HepG2 (cell line): ENCODE results near the gene DLL4. TPM values are rescaled to one million over a fixed set of nuclear protein-coding genes. Genes with fewer than 3 reads are reported as not detected.

ENCODE experiments used
- CHCHD3 ChIP-seq: sonication (generic); formaldehyde crosslinking; IDR thresholded peaks from 2 replicates; pipeline ENCODE4 v1.8.0; 2022; ENCODE audit warnings: mild to moderate bottlenecking, missing genetic modification reagents, moderate library complexity
- DMAP1 ChIP-seq: IDR thresholded peaks from 2 replicates; pipeline ENCODE4 v1.6.1; 2016
- GATAD2A ChIP-seq: IDR thresholded peaks from 2 replicates; pipeline ENCODE4 v1.6.1; 2016
- KLF16 ChIP-seq, 2 experiments: sonication (generic) in 1 of 2; formaldehyde crosslinking in 1 of 2; IDR thresholded peaks; 2 replicates each; pipeline versions ENCODE4 v1.6.1 to v1.8.0; 2016 to 2023; ENCODE audit warnings: missing genetic modification reagents in 2 of 2, missing compliant biosample characterization in 1 of 2
- MBD4 ChIP-seq: IDR thresholded peaks from 2 replicates; pipeline ENCODE4 v1.6.1; 2012; ENCODE audit warnings: low read length, inconsistent platforms, borderline replicate concordance
- NCOR1 ChIP-seq: fragments of 200-600 bp; sonication (generic); IDR thresholded peaks from 2 replicates; pipeline ENCODE4 v1.7.0; 2017; ENCODE audit warnings: antibody characterized with exemption, low read length, borderline replicate concordance
- NONO ChIP-seq, 2 experiments: fragments of 450-650 bp in 1 of 2; sonication (generic) in 1 of 2; formaldehyde crosslinking in 1 of 2; IDR thresholded peaks in 1 of 2; conservative IDR thresholded peaks in 1 of 2; 2 replicates each; pipeline versions ENCODE4 v1.6.1 to v1.8.0; 2017 to 2022; ENCODE audit warnings: mild to moderate bottlenecking in 1 of 2, missing genetic modification reagents in 1 of 2, moderate library complexity in 1 of 2
- PAX8 ChIP-seq: sonication (generic); formaldehyde crosslinking; IDR thresholded peaks from 2 replicates; pipeline ENCODE4 v1.8.0; 2022; ENCODE audit warnings: mild to moderate bottlenecking, missing genetic modification reagents, borderline replicate concordance
- SSRP1 ChIP-seq: IDR thresholded peaks from 2 replicates; pipeline ENCODE4 v1.6.1; 2016; ENCODE audit warnings: control low read depth
- ZNF101 ChIP-seq: sonication (generic); formaldehyde crosslinking; IDR thresholded peaks from 2 replicates; pipeline ENCODE4 v1.4.0; 2020; ENCODE audit warnings: mild to moderate bottlenecking, low read depth, missing genetic modification reagents, borderline replicate concordance
- ZNF605 ChIP-seq: sonication (generic); formaldehyde crosslinking; IDR thresholded peaks from 2 replicates; pipeline ENCODE4 v1.8.0; 2022; ENCODE audit warnings: mild to moderate bottlenecking, missing genetic modification reagents
- polyA plus RNA-seq, 8 experiments: library from polyadenylated mRNA; depleted of rRNA in 3 of 8; stranded (reverse) in 7 of 8; unstranded in 1 of 8; fragments of >200 nt; fragmentation: Illumina TruSeq in 4 of 8; extraction: Trizol in 4 of 8; gene quantifications; 2 replicates each; pipeline versions ENCODE4 v1.2.1 to v1.2.3, GENCODE V29; 2011 to 2016; ENCODE audit warnings: low read depth in 4 of 8, missing spikeins in 1 of 8, mixed read lengths in 1 of 8; ENCODE audit not compliant: insufficient read depth in 1 of 8
- total RNA-seq, 5 experiments: library from RNA; depleted of rRNA; stranded (reverse); fragments of >200 nt; fragmentation: Illumina TruSeq; extraction: Trizol; gene quantifications; 2 replicates each; pipeline ENCODE4 v1.2.3, GENCODE V29; 2016; ENCODE audit warnings: low read depth in 1 of 5
- TF ChIP-seq, protein P1 (sequence below): sonication (generic); formaldehyde crosslinking; IDR thresholded peaks from 2 replicates; pipeline ENCODE4 v1.4.0; 2020; ENCODE audit warnings: missing genetic modification reagents
- TF ChIP-seq, protein P2 (sequence below): sonication (generic); formaldehyde crosslinking; conservative IDR thresholded peaks from 2 replicates; pipeline ENCODE4 v1.8.1; 2023; ENCODE audit warnings: missing genetic modification reagents
- TF ChIP-seq, protein P3 (sequence below): IDR thresholded peaks from 2 replicates; pipeline ENCODE4 v1.6.1; 2016; ENCODE audit warnings: control low read depth
- TF ChIP-seq, protein P4 (sequence below): sonication (generic); formaldehyde crosslinking; IDR thresholded peaks from 2 replicates; pipeline ENCODE4 v1.4.0; 2020; ENCODE audit warnings: missing genetic modification reagents, borderline replicate concordance
- TF ChIP-seq, protein P5 (sequence below), 2 experiments: sonication (generic) in 1 of 2; formaldehyde crosslinking in 1 of 2; IDR thresholded peaks; 2 replicates each; pipeline versions ENCODE4 v1.4.0 to v1.6.1; 2018 to 2020; ENCODE audit warnings: missing genetic modification reagents in 2 of 2, borderline replicate concordance in 1 of 2, low read depth in 1 of 2, mild to moderate bottlenecking in 1 of 2, missing biosample characterization in 1 of 2

The DLL4 gene
- total and polyA plus RNA-seq, 2 of the 13 experiments (the other 11 are each of a cell fraction or from before 2014, with no cell fraction given), result 0.20 to 0.25 TPM

DNA sequence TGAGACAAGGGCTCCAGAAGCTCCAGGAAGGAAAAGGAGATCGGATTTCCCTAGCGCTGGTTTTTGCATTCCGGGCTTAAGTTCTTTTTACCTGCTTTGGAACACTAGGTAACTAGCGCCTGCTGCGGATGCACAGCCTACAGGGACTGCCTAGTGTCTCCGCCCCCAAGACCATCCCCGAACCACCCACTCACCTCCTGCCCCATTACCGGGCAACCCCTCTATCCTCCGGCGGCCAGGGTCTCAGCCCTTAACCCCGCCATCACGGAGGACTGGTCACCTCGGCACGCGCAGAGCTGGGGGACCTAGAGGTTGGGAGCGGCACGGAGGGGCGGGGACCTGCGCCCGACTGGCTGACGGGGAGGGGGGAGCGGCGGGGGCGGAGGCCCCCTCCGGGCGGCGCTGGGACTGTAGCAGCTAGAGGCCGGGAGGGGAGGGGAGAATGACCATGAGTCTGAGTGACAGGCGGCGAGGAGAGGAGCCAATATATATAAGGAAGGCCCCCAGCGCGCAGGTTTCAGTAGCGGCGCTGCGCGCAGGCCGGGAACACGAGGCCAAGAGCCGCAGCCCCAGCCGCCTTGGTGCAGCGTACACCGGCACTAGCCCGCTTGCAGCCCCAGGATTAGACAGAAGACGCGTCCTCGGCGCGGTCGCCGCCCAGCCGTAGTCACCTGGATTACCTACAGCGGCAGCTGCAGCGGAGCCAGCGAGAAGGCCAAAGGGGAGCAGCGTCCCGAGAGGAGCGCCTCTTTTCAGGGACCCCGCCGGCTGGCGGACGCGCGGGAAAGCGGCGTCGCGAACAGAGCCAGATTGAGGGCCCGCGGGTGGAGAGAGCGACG, at the start of gene DLL4 (continued):
- no peak for TF ChIP-seq NCOR1
- no peak for TF ChIP-seq ZNF101
- TF ChIP-seq ZNF605 (CRISPR knock-in tag), result no peak
- TF ChIP-seq GATAD2A (CRISPR knock-in tag), result no peak
- TF ChIP-seq KLF16 (CRISPR knock-in tag; IDR thresholded peaks at IDR 0.05), result no peak
- TF ChIP-seq, protein P1, sequence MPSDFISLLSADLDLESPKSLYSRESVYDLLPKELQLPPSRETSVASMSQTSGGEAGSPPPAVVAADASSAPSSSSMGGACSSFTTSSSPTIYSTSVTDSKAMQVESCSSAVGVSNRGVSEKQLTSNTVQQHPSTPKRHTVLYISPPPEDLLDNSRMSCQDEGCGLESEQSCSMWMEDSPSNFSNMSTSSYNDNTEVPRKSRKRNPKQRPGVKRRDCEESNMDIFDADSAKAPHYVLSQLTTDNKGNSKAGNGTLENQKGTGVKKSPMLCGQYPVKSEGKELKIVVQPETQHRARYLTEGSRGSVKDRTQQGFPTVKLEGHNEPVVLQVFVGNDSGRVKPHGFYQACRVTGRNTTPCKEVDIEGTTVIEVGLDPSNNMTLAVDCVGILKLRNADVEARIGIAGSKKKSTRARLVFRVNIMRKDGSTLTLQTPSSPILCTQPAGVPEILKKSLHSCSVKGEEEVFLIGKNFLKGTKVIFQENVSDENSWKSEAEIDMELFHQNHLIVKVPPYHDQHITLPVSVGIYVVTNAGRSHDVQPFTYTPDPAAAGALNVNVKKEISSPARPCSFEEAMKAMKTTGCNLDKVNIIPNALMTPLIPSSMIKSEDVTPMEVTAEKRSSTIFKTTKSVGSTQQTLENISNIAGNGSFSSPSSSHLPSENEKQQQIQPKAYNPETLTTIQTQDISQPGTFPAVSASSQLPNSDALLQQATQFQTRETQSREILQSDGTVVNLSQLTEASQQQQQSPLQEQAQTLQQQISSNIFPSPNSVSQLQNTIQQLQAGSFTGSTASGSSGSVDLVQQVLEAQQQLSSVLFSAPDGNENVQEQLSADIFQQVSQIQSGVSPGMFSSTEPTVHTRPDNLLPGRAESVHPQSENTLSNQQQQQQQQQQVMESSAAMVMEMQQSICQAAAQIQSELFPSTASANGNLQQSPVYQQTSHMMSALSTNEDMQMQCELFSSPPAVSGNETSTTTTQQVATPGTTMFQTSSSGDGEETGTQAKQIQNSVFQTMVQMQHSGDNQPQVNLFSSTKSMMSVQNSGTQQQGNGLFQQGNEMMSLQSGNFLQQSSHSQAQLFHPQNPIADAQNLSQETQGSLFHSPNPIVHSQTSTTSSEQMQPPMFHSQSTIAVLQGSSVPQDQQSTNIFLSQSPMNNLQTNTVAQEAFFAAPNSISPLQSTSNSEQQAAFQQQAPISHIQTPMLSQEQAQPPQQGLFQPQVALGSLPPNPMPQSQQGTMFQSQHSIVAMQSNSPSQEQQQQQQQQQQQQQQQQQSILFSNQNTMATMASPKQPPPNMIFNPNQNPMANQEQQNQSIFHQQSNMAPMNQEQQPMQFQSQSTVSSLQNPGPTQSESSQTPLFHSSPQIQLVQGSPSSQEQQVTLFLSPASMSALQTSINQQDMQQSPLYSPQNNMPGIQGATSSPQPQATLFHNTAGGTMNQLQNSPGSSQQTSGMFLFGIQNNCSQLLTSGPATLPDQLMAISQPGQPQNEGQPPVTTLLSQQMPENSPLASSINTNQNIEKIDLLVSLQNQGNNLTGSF (CRISPR knock-in tag), result no peak
- TF ChIP-seq, protein P2, sequence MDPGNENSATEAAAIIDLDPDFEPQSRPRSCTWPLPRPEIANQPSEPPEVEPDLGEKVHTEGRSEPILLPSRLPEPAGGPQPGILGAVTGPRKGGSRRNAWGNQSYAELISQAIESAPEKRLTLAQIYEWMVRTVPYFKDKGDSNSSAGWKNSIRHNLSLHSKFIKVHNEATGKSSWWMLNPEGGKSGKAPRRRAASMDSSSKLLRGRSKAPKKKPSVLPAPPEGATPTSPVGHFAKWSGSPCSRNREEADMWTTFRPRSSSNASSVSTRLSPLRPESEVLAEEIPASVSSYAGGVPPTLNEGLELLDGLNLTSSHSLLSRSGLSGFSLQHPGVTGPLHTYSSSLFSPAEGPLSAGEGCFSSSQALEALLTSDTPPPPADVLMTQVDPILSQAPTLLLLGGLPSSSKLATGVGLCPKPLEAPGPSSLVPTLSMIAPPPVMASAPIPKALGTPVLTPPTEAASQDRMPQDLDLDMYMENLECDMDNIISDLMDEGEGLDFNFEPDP (CRISPR knock-in tag), result no peak
- TF ChIP-seq MBD4, result no peak
- TF ChIP-seq, protein P3, sequence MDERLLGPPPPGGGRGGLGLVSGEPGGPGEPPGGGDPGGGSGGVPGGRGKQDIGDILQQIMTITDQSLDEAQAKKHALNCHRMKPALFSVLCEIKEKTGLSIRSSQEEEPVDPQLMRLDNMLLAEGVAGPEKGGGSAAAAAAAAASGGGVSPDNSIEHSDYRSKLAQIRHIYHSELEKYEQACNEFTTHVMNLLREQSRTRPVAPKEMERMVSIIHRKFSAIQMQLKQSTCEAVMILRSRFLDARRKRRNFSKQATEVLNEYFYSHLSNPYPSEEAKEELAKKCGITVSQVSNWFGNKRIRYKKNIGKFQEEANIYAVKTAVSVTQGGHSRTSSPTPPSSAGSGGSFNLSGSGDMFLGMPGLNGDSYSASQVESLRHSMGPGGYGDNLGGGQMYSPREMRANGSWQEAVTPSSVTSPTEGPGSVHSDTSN (CRISPR knock-in tag), result peak; percentile 18; the same call in 1 of the 2 replicates
- TF ChIP-seq SSRP1, result no peak
- no peak for TF ChIP-seq PAX8 (CRISPR knock-in tag)
- no peak for TF ChIP-seq DMAP1
- no peak for TF ChIP-seq NONO (IDR thresholded peaks at IDR 0.05)
- TF ChIP-seq NONO (CRISPR knock-in tag; conservative IDR thresholded peaks at IDR 0.05), result no peak
- TF ChIP-seq, protein P4, sequence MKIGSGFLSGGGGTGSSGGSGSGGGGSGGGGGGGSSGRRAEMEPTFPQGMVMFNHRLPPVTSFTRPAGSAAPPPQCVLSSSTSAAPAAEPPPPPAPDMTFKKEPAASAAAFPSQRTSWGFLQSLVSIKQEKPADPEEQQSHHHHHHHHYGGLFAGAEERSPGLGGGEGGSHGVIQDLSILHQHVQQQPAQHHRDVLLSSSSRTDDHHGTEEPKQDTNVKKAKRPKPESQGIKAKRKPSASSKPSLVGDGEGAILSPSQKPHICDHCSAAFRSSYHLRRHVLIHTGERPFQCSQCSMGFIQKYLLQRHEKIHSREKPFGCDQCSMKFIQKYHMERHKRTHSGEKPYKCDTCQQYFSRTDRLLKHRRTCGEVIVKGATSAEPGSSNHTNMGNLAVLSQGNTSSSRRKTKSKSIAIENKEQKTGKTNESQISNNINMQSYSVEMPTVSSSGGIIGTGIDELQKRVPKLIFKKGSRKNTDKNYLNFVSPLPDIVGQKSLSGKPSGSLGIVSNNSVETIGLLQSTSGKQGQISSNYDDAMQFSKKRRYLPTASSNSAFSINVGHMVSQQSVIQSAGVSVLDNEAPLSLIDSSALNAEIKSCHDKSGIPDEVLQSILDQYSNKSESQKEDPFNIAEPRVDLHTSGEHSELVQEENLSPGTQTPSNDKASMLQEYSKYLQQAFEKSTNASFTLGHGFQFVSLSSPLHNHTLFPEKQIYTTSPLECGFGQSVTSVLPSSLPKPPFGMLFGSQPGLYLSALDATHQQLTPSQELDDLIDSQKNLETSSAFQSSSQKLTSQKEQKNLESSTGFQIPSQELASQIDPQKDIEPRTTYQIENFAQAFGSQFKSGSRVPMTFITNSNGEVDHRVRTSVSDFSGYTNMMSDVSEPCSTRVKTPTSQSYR (CRISPR knock-in tag), result no peak
- TF ChIP-seq, protein P5, sequence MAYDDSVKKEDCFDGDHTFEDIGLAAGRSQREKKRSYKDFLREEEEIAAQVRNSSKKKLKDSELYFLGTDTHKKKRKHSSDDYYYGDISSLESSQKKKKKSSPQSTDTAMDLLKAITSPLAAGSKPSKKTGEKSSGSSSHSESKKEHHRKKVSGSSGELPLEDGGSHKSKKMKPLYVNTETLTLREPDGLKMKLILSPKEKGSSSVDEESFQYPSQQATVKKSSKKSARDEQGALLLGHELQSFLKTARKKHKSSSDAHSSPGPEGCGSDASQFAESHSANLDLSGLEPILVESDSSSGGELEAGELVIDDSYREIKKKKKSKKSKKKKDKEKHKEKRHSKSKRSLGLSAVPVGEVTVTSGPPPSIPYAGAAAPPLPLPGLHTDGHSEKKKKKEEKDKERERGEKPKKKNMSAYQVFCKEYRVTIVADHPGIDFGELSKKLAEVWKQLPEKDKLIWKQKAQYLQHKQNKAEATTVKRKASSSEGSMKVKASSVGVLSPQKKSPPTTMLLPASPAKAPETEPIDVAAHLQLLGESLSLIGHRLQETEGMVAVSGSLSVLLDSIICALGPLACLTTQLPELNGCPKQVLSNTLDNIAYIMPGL (CRISPR knock-in tag; IDR thresholded peaks at IDR 0.05; ENCODE audit: borderline replicate concordance in 1 of 2, low read depth in 1 of 2), result no peak
- TF ChIP-seq CHCHD3 (CRISPR knock-in tag), result no peak
